ENCODE measurements around the gene LPP. TPM values are rescaled to one million over a fixed set of nuclear protein-coding genes. Genes with fewer than 3 reads are reported as not detected.

Gene LPP
- total RNA-seq, 8 experiments from 2014 or later: 6.0 to 77.8 (median 15.4) TPM

DNA sequence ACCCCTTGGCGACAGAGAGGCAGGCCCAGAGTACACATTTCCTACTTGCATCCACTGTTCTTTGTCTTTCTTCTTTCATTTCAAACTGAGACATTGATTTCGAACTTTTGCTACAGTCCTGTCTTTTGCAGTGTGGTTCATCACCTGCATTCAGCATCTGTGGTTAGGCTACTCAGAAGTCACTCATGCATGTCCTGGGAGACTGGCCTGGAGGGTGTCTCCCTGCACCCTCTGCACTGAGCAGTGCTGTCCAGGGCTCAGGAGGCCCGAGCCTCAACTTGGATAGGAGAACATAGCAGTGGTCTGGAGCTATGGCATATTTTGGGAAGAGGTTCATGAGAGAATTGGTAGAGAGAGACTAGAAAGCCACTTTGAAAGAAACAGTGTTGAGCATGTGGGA is 777.6 kb downstream of the LPP start:
- 29 to 90% (median 67%) methylated on average over 1 to 3 of the region's 3 CpGs; no CpG with 5 or more reads in 2 of the 10 experiments for WGBS, 10 experiments
- in situ Hi-C loops (cut with MboI; ENCODE audit: low pct_unique_long_range_greater_than_20kb in 2 of 9, low sequenced_read_pairs in 9 of 9, unreplicated experiment in 9 of 9): no loop called here
- Histone ChIP-seq H3K4me1 (replicated peaks in 1 of 2) (no peaks in the 10 kb centered on the region), H3K27ac (no peak overlapping the region), H3K4me3 (no peak overlapping the region)
- ATAC-seq (replicated peaks in 6 of 8): no peak

DNA sequence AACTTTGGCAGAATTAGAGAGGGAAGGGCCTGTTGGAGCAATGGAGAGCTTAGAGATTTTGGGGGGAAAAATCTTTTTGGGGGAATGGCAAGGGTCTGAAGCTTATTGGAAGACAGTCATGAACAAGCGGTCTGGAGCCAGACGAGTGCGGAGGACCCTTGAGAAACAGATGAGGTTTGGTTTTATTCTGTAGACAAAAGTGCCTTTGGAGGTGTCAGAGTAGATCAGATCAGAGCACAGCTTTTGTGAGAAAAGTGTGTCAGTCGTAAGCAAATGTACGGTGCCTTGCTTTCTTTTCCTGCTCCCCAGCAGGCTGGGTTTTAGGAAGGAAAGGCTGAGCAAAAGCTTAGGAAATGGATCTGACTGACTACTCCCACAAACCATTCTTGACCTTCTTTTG is 781.0 kb downstream of the LPP start:
- in situ Hi-C loops (cut with MboI; ENCODE audit: low pct_unique_long_range_greater_than_20kb in 2 of 9, low sequenced_read_pairs in 9 of 9, unreplicated experiment in 9 of 9): no loop called here
- ATAC-seq (replicated peaks in 6 of 8): no peak
- WGBS, 10 experiments: 60 to 93% (median 91%) methylated on average over 1 to 5 of the region's 5 CpGs; no CpG with 5 or more reads in 4 of the 10 experiments

DNA sequence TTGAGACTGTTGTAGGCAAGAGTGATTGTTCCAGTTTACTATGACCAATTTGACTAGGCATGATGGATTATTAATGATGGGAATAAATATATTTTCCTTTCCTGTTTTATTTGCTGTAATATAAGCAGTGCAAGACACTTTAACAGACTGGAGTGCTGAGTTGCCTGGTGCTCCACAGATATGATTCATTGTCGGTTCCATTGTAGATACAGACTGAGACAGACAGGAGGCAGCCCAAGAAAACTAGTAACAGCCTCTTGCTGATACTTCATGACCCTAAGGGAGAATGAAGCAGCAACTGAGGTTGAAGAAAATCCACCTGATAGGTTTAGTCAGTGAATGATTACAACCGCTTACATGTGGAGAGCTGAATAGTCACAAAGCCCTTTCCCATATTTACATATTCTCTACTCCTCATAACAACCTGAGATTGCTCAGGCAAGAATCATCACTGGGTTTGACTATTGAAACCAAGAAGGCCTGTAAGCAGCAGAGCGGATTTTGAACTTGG is 782.7 kb downstream of the LPP start:
- WGBS, 10 experiments: 71 to 100% (median 89%) methylated on average over 1 to 3 of the region's 3 CpGs; no CpG with 5 or more reads in 2 of the 10 experiments
- peak in 1 of 8 experiments; percentile 25 for ATAC-seq (replicated peaks in 6 of 8)
- Histone ChIP-seq H3K4me1 (replicated peaks in 1 of 2) (no peaks in the 10 kb centered on the region), H3K4me3 (no peak overlapping the region), H3K27ac (no peak overlapping the region)
- in situ Hi-C loops (cut with MboI; ENCODE audit: low pct_unique_long_range_greater_than_20kb in 2 of 9, low sequenced_read_pairs in 9 of 9, unreplicated experiment in 9 of 9): no loop called here

More for the DNA sequence above, 781.0 kb downstream of the LPP start:
- no peaks in the 10 kb centered on the region for H3K4me1 ChIP-seq (replicated peaks in 1 of 2)
- no peak overlapping the region for H3K4me3 ChIP-seq
- H3K27ac ChIP-seq: no peak overlapping the region

DNA sequence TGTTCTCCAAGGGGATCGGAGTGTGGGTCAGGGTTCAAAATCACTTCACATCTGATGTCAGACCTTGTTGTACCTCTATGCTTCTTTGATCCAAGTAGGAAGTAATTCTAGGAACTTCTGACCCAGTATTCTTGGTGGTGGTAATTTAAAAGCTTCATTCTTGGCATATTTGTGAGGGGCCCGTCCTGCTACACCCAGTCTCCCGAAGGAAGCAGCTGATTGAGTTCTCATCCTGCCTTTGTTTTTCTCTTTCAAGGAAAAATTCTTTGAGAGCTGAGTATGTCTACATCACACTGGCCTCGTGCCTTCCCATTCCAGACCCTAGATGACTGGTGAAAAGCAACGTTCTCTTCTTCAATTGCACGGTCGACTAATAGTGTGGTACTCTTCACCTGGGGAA is 783.4 kb downstream of the LPP start:
- ATAC-seq (replicated peaks in 6 of 8): no peak
- in situ Hi-C loops (cut with MboI; ENCODE audit: low pct_unique_long_range_greater_than_20kb in 2 of 9, low sequenced_read_pairs in 9 of 9, unreplicated experiment in 9 of 9): no loop called here
- WGBS, 10 experiments: 55 to 100% (median 75%) methylated on average over 2 to 7 of the region's 7 CpGs; no CpG with 5 or more reads in 3 of the 10 experiments
- H3K4me3 ChIP-seq: no peak overlapping the region
- no peak overlapping the region for H3K27ac ChIP-seq
- no peaks in the 10 kb centered on the region for H3K4me1 ChIP-seq (replicated peaks in 1 of 2)

DNA sequence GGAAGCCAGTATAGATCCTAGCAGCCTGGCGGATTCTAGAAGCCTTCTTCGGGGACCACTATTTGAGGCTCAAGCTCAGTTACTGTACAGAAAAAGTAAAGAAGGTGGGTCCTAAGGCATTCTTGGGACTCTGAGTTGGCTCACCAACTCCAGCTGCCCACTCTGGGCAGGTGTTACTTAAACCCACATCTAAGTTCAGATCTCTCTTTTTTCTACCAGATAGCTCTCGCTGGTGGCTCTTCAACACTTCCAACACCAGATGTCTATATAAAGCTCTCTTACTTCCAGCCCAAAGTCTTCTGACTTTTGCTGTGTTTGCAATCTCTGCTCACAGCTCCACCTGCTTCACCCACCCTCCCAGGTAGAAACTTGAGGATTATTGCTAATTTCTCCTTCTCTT is 785.0 kb downstream of the LPP start:
- no peak overlapping the region for H3K27ac ChIP-seq
- H3K4me3 ChIP-seq: no peak overlapping the region
- no peaks in the 10 kb centered on the region for H3K4me1 ChIP-seq (replicated peaks in 1 of 2)
- 60 to 100% (median 88%) methylated on average over 1 to 3 of the region's 3 CpGs; no CpG with 5 or more reads in 3 of the 10 experiments for WGBS, 10 experiments
- in situ Hi-C loops (cut with MboI; ENCODE audit: low pct_unique_long_range_greater_than_20kb in 2 of 9, low sequenced_read_pairs in 9 of 9, unreplicated experiment in 9 of 9): no loop called here
- no peak for ATAC-seq (replicated peaks in 6 of 8)

DNA sequence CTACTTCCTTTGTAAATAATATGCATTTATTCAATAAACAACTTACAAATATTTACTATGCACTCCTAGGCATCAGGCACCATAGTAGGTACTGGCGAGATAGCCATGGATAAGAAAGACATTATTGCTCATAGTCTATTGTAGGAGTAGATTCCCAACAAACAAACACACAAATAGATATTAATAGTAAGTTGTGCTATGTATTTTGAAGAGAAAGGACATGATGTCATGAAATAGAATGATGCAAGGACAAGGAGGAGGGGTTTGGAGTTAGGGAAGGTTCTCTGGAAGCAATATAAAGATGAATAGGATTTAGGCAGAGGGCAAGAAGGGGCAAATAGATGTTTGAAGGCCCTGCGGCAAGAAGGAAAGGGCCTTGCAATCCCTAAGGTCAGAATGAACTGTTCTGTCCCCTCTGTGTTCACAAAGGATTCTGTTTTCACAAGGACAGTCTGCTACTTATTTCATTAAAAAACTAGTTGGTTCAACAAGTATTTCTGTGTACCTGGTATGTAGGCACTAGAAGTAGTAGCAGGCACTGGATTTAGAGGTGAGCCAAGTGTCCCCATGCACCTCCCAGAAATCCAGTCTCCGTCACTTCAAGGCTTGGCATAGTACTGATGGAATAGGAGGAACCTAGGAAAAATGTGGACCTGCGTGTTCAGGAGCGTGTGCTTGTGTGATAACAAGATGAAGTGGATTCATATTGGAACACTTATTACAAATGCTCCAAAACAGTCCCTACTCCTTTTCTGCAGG is 786.0 kb downstream of the LPP start:
- Histone ChIP-seq H3K4me3 (no peak overlapping the region), H3K4me1 (replicated peaks in 1 of 2) (no peaks in the 10 kb centered on the region), H3K27ac (no peak overlapping the region)
- in situ Hi-C loops (cut with MboI; ENCODE audit: low pct_unique_long_range_greater_than_20kb in 2 of 9, low sequenced_read_pairs in 9 of 9, unreplicated experiment in 9 of 9): no loop called here
- ATAC-seq (replicated peaks in 6 of 8): peak in 2 of 8 experiments; percentile 19 to 27
- 68 to 100% (median 92%) methylated on average over 1 to 4 of the region's 5 CpGs for WGBS, 10 experiments
